Stimulated activated CD8-positive, alpha-beta memory T cell treated with anti-CD3 and anti-CD28 coated beads, Interleukin-7, amount 100 ng/mL, for 24 hours (primary cell): ENCODE measurements around the gene UCKL1.
"Not testable (repeated sequence)": the region's sequence is repeated elsewhere in the genome, so short reads cannot be mapped to it uniquely, and the experiment has no call there.

Source experiments
- DNase-seq: peaks from one replicate; pipeline ENCODE4 v3.0.0-alpha.2; 2020; ENCODE audit warnings: low read depth

The UCKL1 gene

GRCh38 chr20:63942969-63943807 lies 13.0 kb downstream of the UCKL1 start:
- no peak for DNase-seq

GRCh38 chr20:63942250-63942951 lies 13.8 kb downstream of the UCKL1 start:
- no peak for DNase-seq

GRCh38 chr20:63941282-63942081 lies 14.7 kb downstream of the UCKL1 start:
- DNase-seq, result no peak

GRCh38 chr20:63940472-63941266 lies 15.5 kb downstream of the UCKL1 start:
- no peak for DNase-seq

- no peak for DNase-seq
Measured at GRCh38 chr20:63940071-63940471, 16.1 kb downstream of the UCKL1 start.

GRCh38 chr20:63939061-63939935 lies 16.9 kb downstream of the UCKL1 start:
- DNase-seq, result no peak

GRCh38 chr20:63937596-63937995 lies 18.6 kb downstream of the UCKL1 start:
- DNase-seq, result no peak

GRCh38 chr20:63935447-63935846 lies 20.8 kb downstream of the UCKL1 start:
- no peak for DNase-seq

- no peak for DNase-seq
Measured at GRCh38 chr20:63934271-63935068, 21.7 kb downstream of the UCKL1 start.

GRCh38 chr20:63933646-63934045 lies 22.6 kb downstream of the UCKL1 start:
- DNase-seq, result no peak

- no peak for DNase-seq
Measured at GRCh38 chr20:63932606-63933160, 23.5 kb downstream of the UCKL1 start.

- no peak for DNase-seq
Measured at GRCh38 chr20:63931735-63932134, 24.5 kb downstream of the UCKL1 start.

- DNase-seq, result no peak
Measured at GRCh38 chr20:63930971-63931553, 25.2 kb downstream of the UCKL1 start.

GRCh38 chr20:63929473-63929883 lies 26.7 kb downstream of the UCKL1 start:
- DNase-seq, result not testable (repeated sequence)

GRCh38 chr20:63929071-63929470 lies 27.1 kb downstream of the UCKL1 start:
- DNase-seq, result no peak

GRCh38 chr20:63926298-63926697 lies 29.9 kb downstream of the UCKL1 start:
- no peak for DNase-seq

- DNase-seq, result no peak
Measured at GRCh38 chr20:63924241-63924640, 32.0 kb downstream of the UCKL1 start.

GRCh38 chr20:63923651-63924050 lies 32.6 kb downstream of the UCKL1 start:
- no peak for DNase-seq

GRCh38 chr20:63920226-63920625 lies 36.0 kb downstream of the UCKL1 start:
- no peak for DNase-seq
